Pulmonary artery endothelial cell (primary cell): ENCODE data around the gene SBK1. TPM values are rescaled to one million over a fixed set of nuclear protein-coding genes. Genes with fewer than 3 reads are reported as not detected.
A peak's percentile ranks its signal among the peaks of the same experiment; 100 is the strongest.
"Not testable (repeated sequence)": the region's sequence is repeated elsewhere in the genome, so short reads cannot be mapped to it uniquely, and the experiment has no call there.

Source experiments
- DNase-seq: peaks from one replicate; pipeline ENCODE4 v3.0.0-alpha.2; 2011; ENCODE audit warnings: low read depth, low spot score
- total RNA-seq: library from RNA; depleted of rRNA; stranded (reverse); fragments of >200 nt; gene quantifications from 2 replicates; pipeline ENCODE4 v1.2.3, GENCODE V29; 2014

Gene SBK1
- total RNA-seq, result 0.04 and 0.07 TPM in 2 replicates

DNA sequence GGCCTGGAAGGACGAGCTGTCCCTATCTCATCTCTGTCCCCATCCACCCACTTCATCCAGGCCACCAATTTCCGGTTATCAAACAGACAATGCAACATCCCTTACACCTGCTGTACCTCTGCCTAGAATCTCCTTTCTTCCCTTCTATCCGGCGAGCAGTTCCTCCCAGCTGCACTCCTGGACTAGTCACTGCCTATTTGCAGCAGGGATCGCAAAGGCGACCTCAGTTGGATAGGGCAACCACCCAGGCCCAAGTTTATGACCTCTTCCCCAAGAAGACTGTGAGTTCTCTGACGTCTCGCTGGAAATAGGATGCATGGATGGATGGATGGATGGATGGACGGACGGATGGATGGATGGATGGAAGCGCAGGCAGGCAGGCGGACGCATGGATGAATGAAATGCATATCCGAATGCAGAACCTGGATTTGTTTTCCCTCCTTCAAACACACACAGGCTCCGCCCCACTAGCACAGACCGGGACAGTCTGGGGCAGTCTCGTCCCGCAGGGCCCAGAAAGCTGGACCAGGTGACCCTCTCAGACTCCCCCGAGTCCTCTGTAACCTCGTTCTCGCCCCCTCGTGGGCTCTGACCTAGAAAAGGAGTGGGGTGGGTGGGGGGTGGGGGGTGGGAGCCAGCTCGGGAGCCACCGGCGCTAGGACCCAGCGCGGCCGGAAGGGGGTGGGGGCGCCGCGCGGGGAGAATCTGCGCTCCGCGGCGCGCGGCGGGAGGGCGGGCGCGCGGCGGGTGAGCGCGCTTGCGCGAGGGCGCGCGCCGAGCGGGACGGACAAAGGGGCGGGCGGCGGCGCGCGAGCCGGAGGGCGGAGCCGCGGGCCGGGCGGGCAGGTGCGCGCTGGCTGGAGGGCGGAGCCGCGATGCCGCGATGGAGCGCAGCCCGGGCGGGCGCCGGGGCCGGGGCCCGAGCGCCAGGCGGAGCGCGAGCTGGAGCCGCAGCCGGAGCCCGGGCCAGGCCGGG lies at the start of gene SBK1:
Gene SBK1 (plus strand): TSS at position 875 of the 976 bp plus-strand sequence. CDS start 24,867 bp downstream, outside the sequence.
- DNase-seq, result no peak

DNA sequence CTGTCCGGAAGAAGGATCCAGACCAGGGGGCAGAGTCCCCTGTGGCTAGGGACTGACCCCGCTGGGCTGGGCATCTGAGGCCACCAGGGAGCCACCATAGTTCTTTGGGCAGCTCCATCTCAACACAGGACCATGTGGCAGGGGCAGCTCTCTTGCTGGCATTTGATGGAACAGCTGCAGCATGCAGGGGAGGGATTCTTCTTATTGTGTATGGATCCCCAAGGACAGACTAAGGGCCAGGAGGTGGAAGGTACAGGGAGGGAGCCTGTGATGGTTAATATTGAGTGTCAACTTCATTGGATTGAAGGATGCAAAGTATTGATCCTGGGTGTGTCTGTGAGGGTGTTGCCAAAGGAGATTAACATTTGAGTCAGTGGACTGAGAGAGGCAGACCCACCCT lies 42.8 kb upstream of the SBK1 start:
- DNase-seq, result not testable (repeated sequence)

DNA sequence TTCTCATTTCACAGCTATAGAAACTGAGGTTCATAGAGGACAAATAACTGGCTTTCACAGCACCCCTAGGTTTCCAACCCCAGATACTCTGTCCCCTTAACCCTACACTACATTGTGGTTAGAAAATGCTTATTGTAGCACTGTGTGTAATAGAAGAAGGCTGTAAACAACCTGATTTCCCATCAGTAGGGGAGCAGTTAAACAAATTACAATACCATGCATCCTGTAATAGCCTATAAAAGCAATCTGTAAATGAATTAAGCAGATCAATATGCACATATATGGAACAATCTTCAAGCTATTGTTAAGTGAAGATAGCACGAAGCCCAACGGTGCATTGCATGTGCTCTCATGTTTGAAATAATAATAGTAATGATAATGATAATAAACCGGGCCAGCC lies 41.3 kb upstream of the SBK1 start:
- no peak for DNase-seq

DNA sequence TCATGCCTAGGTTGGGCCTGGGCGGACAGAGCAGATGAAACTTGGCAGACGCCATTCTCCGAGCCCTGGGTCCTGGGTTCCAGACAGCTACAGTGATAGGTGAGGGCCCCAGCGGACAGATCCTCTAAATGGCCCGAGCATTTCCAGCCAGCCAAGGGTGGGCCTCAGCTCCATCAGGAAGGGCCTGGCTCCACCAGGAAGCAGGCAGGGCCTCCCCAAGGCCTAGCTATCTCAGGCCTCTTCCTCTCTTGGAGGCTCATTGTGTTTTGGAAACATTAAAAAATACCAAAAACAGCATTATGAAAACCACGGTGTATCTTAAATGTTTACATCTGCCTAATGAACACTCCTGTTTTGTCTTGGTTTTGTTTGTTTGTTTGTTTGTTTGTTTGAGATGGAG lies 38.2 kb upstream of the SBK1 start:
- no peak for DNase-seq

DNA sequence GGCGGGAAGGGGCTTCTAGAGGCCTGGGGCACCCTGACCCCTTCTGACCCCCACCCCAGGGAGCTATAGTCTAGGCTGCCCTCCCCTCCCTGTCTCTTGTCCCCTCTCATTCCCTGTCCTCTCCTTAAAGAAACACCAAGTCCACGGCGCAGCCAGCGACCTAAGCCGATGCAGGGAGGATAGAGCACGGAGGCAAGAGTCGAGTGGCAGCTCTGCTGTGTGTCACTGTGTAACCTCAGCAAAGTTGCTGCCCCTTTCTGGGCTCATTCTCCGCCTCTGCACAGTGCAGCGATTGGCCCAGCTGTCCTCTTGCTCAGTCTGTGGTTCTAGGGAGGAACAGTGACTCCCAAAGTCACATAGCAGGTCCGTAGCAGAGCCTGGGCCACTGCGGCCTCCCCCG lies 36.5 kb upstream of the SBK1 start:
- DNase-seq, result no peak

DNA sequence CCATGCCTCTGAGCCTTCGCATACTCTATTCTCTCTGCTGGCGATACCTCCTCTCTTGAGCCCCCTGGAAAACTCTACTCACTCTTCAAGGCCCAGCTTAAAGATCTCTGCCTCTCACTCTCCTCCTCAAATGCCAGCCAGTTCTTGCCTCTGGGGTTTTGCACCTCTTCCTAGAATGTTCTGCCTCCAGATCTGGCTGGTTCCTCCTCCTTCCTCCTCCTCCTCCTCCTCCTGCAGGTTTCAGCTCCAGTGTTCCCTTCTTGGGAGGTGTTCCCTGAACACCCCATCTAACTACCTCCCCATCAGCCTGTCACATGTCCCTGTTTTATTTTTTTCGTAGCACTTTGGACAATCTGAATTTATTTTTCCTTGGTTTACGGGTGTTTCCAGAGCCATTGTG lies 35.1 kb upstream of the SBK1 start:
- no peak for DNase-seq

DNA sequence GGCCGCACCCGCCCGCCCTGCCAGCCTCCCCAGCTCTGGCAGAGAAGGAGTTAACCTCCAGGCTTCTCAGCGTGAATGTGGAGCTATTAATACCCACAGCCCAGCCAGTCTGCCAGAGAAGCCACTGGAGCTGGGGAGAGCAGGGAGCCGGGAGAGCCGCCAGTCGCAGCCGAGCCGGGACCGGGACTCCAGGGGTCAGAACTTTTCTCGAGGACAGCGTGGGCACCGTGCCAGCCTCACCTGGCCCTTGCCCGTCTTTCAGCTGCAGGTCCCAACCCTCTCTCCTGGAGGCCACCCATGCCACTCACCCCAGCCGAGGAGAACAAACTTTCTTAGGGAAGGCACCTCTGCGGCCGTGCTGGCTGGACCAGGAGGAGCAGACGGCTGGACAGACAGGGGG lies 33.8 kb upstream of the SBK1 start:
- DNase-seq, result no peak

DNA sequence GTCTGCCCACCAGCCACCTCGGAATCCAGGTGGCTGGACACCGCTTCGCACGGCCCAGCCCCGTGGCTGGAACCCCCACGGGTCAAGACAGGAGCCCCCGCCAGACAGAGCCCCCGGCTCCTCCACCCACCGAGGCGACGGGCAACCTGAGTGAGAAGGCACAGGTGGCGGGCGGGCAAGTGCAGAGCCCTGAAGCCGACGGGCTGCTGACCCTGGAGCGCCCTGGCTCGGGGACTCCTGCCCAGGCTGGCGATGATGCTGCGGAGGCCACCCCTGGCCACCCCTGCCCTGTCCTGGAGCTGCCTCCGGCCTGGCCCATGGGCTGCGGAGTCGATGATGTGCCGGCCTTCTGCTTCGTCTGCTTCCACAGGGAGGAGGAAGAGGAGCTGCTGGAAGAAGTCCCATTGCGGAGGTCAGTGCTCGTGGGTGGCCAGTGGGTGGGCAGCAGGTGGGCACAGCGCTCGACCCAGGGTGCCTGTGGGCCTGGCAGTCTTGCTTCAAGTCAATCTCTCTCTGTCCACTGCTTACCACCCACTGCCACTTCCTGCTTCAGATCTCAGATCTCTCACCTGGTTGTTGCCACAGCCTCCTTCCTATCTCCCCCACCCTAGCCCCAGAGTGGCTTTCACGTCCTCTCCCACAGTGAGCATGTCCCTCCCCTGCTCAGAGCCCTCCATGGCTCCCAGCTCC lies 33.1 kb upstream of the SBK1 start:
- DNase-seq, result no peak

DNA sequence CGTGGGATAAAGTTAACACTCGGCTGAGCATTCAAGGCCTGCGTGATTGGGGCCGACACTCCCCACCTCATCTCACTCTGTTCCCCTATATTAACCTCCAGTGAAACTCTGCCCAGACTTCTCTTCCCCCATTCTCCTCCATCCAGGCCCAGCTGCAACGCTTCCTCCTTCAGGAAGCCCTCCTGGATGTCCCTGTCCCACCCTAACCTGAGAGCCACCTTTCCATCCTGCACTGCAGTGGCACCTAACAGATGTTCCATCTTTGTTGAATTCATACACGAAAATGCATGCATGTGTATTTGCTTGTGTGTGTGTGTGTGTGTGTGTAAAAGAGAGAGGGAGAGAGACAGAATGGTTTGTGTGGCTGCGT lies 32.6 kb upstream of the SBK1 start:
- no peak for DNase-seq

DNA sequence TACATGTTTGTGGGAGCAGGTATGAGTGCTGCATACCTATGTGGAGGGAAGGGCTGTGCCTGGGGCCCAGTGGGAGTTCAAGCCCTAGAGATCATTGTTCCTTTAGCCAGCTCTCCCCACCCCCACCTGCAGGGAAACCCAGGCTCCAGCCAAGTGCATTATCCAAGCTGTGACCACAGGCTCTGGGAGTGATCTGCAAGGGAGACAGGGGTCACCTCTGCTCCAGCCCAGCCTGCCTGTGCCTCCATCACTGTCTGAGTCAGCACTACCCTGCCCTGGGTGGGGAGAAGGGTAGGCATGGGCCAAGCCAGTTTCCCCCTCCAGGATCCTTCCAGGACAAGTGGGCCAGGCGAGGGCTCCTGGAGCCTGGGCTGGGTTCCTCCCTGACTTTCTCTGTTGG lies 32.1 kb upstream of the SBK1 start:
- no peak for DNase-seq

DNA sequence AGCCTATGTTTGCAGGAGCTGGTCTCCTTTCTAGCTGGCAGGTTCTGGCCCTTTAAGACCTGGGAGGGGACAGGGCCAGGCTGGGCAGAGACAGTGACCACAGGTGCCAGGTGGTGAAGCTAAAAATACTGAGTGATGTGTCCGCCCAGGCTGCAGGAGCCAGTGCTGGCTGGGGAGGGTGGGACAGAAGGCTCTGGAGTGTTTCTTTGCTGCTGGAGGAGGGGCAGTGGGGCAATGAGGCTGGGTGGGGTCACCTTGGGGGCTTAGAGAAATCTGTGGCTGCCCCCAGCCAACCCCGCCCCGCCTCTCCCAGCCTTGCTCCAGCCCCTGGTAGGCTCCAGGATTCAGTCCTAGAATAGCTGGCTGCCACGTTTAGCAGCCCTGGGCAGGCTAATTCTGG lies 30.4 kb upstream of the SBK1 start:
- no peak for DNase-seq

DNA sequence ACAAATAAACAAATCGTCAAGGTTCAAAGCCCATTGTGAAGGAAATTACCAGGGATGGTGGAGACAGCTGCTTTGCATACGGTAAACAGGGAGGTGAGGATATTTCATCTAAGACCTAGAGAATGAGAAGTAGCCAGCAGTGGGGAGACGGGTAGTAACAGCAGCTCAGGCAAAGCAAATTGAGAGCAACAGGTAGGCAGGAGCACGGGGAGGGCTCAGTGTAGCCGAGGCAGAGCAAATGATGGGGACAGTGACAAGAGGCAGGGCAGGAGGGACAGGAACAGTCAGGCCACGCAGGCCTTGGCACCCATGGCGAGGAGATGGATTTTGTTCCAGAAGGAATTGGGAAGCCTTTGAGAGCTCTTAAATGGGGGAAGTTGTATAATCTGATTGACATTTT lies 29.0 kb upstream of the SBK1 start:
- no peak for DNase-seq

DNA sequence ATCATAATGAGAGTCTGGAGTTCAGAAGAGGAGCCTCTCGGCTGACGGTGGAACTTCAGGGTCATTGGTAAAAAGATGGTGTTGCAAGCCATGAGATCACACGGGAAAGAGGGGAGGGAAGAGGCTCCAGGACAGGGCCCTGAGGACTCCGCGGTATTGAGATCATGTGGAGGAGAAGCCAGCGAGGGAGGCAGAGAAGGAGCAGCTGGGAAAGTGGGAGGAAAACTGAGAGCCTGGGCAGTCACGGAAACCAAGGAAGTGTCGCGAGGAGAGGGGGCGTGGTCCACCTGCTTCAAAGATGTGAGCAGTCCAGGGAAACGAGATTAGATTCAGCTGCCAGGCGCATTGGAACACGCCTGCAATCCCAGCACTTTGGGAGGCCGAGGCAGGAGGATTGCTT lies 27.7 kb upstream of the SBK1 start:
- no peak for DNase-seq

DNA sequence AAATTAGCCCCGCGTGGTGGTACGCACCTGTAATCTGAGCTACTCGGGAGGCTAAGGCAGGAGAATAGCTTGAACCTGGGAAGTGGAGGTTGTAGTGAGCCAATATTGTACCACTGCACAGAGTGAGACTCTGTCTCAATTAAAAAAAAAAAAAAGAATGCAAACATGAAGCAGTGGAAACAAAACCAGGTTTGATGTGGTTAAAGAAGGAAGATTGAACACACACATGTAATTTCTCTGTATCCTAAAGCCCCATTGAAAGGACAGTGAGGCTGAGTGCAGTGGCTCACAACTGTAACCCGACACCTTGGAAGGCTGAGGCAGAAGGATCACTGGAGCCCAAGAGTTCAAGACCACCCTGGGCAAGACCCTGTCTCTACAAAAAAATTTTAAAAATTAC lies 26.5 kb upstream of the SBK1 start:
- no peak for DNase-seq

DNA sequence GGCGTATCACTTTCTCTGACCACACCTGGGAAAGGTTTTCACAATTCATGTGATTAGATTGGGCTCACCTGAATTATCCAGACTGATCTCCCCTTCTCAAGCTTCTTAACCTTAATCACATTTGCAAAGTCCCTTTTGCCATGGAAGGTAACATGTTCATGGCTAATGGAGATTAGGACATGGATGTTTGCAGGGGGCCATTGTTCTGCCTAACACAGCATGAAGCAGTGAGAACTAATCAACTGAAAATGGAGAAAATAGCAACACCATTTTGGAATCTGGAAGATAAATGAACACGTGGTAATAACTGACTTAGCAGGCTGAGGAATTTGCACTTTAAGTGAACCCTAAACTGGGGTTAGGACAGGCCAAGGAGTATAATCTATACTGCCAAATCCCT lies 25.0 kb upstream of the SBK1 start:
- no peak for DNase-seq

DNA sequence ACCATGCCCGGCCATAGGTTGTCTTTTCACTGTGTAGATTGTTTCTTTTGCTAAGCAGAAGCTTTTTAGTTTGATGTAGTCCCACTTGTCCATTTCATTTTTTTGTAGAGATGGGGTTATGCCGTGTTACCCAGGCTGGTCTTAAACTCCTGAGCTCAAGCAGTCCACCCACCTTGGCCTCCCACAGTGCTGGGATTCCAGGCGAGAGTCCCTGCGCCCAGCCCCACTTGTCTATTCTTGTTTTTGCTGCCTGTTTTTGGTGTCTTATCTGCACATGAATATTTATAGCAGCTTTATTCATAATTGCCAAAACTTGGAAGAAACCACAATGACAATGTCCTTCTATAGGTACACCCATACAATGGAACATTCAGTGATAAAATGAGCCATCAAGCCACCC lies 18.8 kb upstream of the SBK1 start:
- DNase-seq, result no peak

DNA sequence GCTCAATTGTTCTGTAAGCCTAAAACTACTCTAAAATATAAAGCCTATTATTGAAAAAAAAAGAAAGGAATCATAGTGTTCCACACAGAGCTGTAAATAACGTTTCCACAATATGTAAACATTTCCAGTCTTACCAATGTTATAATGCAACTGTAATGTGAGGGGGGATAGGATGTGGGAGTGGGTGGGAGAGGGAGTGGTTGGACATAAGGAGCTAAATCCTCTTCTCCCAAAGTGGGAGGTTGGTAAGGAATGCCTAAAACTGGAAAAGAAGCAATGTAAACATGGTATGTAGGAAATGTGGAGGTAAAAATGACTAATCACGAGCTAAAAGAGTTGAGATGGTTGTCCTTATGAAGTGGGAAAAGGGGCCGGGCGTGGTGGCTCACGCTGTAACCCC lies 17.6 kb upstream of the SBK1 start:
- DNase-seq, result no peak

DNA sequence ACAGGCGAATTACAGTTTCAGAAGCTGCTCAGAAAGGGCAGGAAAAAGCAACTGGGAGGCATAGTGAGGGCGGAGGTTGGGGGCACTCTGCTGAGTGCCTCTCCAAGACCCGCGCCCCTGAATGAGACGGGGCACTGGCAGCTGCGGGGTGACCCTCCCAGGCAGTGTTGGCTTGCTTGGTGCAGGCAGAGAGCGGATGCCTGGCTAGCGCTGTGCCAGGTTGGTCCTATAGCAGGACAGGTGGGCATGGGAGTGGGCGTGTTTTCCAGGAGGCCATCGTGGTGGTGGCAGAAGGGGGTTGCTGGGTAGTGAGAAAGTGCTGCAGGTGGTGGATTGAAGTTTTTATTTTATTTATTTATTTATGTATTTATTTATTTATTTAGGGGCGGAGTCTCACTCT lies 16.0 kb upstream of the SBK1 start:
- no peak for DNase-seq

DNA sequence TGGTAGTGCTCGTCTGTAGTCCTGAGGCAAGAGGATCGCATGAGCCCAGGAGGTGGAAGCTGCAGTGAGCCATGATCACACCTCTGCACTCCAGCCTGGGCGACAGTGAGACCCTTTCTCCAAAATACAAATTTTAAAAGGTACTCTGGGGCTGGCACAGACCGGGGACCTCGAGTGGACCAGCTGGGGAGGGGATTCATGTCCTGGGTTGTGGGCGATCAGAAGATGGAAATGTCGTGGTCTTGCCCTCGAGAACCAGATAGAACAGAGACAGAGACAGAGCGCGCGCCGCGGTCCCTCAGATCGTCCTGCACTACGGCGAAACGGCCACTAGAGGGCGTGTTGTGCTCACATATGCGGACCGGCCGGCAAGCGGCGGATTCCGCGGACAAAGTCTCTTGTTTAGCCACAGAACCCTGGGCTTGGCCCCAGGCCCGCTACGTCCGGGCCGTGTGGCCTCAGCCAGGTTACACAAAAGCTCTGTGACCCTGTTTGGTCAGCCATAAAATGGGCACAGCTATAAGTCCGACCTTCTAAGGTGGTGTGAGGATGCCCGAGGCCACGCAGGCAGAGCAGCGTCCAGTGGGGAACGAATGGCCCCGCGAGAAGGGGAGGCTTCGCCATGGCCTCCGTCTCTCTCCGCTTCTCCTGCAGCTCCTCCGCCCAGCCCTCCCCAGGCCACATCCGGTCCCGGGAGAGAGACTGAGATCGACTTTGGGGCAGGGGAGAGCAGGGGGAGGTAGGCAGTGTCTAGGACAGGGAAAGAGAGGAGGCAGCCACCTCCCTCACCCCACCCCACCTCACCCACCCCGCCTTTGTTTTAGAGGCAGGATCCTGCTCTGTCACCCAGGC lies 14.6 kb upstream of the SBK1 start:
- DNase-seq, result peak; percentile 24

DNA sequence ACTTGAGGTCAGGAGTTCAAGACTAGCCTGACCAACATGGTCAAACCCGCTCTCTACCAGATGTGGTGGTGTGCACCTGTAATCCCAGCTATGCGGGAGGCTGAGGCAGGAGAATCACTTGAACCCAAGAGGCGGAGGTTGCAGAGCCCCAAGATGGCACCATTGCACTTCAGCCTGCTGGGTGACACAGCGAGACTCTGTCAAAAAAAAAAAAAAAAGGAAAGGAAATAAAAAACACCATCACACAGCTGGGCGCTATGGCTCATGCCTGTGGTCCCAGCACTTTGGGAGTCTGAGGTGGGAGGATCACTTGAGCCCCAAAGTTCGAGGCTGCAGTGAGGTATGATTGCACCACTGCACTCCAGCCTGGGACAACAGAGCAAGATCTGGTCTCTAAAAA lies 13.3 kb upstream of the SBK1 start:
- DNase-seq, result no peak

DNA sequence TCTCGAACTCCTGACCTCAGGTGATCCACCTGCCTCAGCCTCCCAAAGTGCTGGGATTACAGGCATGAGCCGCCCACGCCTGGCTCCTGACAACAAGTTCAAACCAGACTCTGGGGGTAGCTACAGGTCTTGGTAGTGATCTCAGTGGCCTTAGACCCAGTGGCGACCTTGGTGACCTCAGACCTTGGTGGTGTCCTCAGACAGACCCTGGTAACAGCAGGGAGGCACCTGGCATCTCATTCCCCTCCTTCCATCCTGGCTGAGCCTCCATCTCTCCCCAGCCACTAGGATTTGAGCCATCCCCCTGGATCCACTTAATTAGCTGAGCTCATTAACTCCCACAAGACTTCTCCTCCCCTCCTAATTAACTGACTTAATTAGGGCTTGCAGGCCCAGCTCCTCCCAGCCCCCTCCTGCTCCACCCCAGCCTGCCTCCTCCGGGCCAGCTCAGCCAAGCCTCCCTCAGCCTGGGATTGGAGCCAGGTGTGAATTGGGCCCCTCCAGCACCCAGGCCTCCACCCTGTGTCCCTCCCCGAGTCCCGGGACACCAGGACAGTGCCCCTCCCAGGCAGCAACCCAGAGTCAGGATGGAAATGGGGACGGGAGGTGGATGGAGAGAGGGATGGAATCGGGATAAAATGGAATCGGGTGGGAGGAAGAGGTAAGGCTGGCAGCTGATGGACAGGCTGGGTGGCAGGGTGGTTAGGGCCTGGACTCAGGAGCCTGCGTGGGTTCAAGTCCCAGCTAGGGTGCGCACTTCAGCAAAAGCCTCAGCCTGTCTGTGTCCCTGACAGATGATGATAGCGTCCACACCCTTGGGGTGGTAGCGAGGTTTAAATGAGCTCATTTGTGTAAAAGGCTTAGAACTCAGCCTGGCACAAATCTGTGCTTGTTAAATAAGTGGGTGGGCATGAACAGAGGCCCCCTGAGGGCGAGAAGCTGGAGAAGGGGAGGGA lies 11.2 kb upstream of the SBK1 start:
- DNase-seq, result no peak
